Neuron (in vitro differentiated cells): ENCODE data around the gene PIGH.

ENCODE experiments used
- H2AFZ ChIP-seq: one replicate; pipeline ENCODE4 v1.6.1; 2013; ENCODE audit warnings: low read depth, mild to moderate bottlenecking, inconsistent platforms, low read length, moderate library complexity
- H3K27me3 ChIP-seq: one replicate; pipeline ENCODE4 v1.6.1; 2013; ENCODE audit warnings: low read length; ENCODE audit not compliant: insufficient read depth
- H3K36me3 ChIP-seq: one replicate; pipeline ENCODE4 v1.6.1; 2013; ENCODE audit warnings: low read length; ENCODE audit not compliant: insufficient read depth
- H3K4me1 ChIP-seq: one replicate; pipeline ENCODE4 v1.6.1; 2013; ENCODE audit warnings: low read length; ENCODE audit not compliant: insufficient read depth
- H3K4me3 ChIP-seq: 2 replicates; pipeline ENCODE4 v1.5.1; 2013; ENCODE audit warnings: mild to moderate bottlenecking, low read length, moderate library complexity
- H3K9me3 ChIP-seq: one replicate; pipeline ENCODE4 v1.6.1; 2013; ENCODE audit warnings: low read length

The PIGH gene

DNA sequence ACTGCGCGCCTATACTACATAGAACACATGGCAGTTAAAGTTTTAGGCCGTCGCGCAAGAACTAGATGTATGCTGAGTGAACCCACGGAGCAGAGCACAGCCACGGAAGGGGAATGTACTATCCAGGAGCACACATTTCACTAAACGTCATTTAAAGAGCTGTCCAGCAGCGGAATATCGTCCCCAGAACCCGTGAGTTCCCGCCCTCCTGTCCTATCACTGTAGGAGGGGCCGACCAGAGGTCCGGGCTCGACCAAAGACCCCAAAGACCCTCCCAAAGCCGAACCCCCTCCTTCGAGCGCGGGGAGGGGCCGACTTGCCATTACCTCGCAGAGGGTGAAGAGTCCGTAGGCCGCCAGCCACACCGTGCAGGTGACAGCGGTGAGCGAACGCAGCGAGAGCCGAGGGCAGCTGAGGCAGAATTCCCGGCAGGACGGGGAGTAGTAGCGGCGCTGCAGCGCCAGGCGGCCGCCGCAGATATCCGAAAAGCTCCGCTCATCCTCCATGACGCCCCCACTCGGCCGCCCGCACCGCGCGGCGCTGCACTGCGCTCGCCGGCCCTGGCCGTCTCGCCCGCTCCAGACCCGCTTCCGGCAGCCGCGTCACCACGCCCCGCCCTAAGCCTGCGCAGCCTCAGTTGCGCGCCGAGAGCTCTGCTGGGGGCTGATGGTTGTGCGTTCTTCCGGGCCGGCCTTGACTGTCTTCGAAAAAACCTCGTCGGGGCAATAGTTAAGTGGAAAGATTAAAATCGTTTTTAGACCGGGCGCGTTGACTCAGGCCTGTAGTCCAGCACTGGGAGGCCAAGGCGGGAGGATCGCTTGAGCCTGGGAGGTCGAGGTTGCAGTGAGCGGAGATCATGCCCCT lies at the start of gene PIGH:
Gene PIGH, minus strand, starts transcription at position 571 of the 864 bp plus-strand sequence. Its CDS starts 65 bp downstream, at position 506.
- Histone ChIP-seq H3K36me3 (no peaks in the 10 kb centered on the region), H3K9me3 (no peaks in the 10 kb centered on the region), H2AFZ (peak within 1 kb of the TSS; percentile 98), H3K27me3 (no peaks in the 10 kb centered on the region), H3K4me3 (peak within 1 kb of the TSS; percentile 76), H3K4me1 (peaks cover 5% of the 10 kb centered on the region)

GRCh38 chr14:67646131-67646530 lies 46.1 kb upstream of the PIGH start:
- Histone ChIP-seq H3K36me3 (peaks cover 48% of the 10 kb centered on the region), H3K9me3 (no peaks in the 10 kb centered on the region), H3K4me3 (no peak overlapping the region), H2AFZ (no peak overlapping the region), H3K27me3 (no peaks in the 10 kb centered on the region), H3K4me1 (no peaks in the 10 kb centered on the region)

DNA sequence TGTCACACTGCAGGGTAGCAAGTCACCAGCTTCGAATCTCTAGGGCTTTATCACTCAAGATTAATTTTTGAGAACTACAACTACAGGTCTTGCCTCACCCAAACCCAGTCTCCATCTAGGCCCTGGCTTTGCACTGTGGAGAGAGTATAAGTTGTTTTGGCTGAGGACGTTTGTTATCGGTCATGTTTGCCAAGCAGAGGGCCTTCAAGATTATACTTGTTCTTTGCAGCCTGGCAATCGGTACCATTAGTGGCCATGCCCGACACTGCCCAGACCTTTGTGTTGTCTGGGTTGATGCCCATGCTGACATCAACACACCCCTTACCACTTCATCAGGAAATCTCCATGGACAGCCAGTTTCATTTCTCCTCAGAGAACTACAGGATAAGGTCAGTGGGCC lies 45.3 kb upstream of the PIGH start:
- no peak overlapping the region for H2AFZ ChIP-seq
- no peak overlapping the region for H3K4me3 ChIP-seq
- H3K9me3 ChIP-seq: no peaks in the 10 kb centered on the region
- H3K36me3 ChIP-seq: peaks cover 41% of the 10 kb centered on the region
- H3K4me1 ChIP-seq: no peaks in the 10 kb centered on the region
- H3K27me3 ChIP-seq: no peaks in the 10 kb centered on the region

DNA sequence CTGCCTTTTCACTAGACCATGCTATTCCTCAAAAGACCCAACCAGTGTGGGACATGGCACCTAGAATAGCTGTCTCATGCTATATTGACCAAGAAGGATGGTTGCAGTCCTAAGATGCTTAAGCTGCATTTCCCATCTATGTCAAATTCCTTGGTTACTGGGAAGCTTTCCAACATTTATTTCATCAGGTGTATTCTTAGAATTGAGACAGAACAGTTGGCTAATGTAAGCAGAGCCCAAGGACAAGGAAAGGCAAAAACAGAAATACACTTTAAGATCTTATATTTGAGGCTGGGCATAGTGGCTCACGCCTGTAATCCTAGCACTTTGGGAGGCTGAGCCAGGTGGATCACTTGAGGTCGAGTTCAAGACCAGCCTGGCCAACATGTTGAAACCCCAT lies 44.4 kb upstream of the PIGH start:
- Histone ChIP-seq H2AFZ (no peak overlapping the region), H3K9me3 (no peaks in the 10 kb centered on the region), H3K4me1 (no peaks in the 10 kb centered on the region), H3K4me3 (no peak overlapping the region), H3K27me3 (no peaks in the 10 kb centered on the region), H3K36me3 (peaks cover 31% of the 10 kb centered on the region)

DNA sequence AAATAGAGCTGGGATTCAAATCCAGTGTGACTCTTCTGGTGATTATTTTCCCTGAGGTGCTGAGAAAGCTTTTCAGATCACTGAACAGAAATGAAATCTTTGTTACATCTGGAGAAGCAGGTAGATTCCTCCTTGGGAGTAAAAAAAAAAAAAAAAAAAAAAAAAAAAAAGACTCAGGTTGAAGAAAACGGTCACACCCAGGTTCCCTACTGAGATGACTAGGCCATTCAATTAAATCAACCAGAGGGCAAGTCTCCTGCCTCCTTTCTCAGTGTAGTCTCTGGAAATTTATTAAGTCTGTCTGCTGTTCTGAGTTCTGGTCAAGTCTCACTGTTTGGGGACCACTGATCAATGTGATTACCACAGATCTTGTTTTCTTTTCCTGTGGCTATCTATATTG lies 43.6 kb upstream of the PIGH start:
- no peak overlapping the region for H3K4me3 ChIP-seq
- H3K9me3 ChIP-seq: no peaks in the 10 kb centered on the region
- no peaks in the 10 kb centered on the region for H3K4me1 ChIP-seq
- H3K36me3 ChIP-seq: peaks cover 24% of the 10 kb centered on the region
- no peak overlapping the region for H2AFZ ChIP-seq
- H3K27me3 ChIP-seq: no peaks in the 10 kb centered on the region

- no peak overlapping the region for H2AFZ ChIP-seq
- no peaks in the 10 kb centered on the region for H3K9me3 ChIP-seq
- H3K27me3 ChIP-seq: no peaks in the 10 kb centered on the region
- no peak overlapping the region for H3K4me3 ChIP-seq
- peaks cover 14% of the 10 kb centered on the region for H3K36me3 ChIP-seq
- H3K4me1 ChIP-seq: no peaks in the 10 kb centered on the region
Measured at GRCh38 chr14:67641902-67642749, 42.1 kb upstream of the PIGH start.

- Histone ChIP-seq H3K36me3 (peaks cover 9% of the 10 kb centered on the region), H3K4me3 (no peak overlapping the region), H3K9me3 (no peaks in the 10 kb centered on the region), H3K4me1 (no peaks in the 10 kb centered on the region), H2AFZ (no peak overlapping the region), H3K27me3 (no peaks in the 10 kb centered on the region)
Measured at GRCh38 chr14:67641480-67641879, 41.4 kb upstream of the PIGH start.

- H3K27me3 ChIP-seq: no peaks in the 10 kb centered on the region
- no peaks in the 10 kb centered on the region for H3K4me1 ChIP-seq
- no peak overlapping the region for H2AFZ ChIP-seq
- no peaks in the 10 kb centered on the region for H3K9me3 ChIP-seq
- H3K36me3 ChIP-seq: no peaks in the 10 kb centered on the region
- no peak overlapping the region for H3K4me3 ChIP-seq
Measured at GRCh38 chr14:67638642-67639041, 38.6 kb upstream of the PIGH start.

DNA sequence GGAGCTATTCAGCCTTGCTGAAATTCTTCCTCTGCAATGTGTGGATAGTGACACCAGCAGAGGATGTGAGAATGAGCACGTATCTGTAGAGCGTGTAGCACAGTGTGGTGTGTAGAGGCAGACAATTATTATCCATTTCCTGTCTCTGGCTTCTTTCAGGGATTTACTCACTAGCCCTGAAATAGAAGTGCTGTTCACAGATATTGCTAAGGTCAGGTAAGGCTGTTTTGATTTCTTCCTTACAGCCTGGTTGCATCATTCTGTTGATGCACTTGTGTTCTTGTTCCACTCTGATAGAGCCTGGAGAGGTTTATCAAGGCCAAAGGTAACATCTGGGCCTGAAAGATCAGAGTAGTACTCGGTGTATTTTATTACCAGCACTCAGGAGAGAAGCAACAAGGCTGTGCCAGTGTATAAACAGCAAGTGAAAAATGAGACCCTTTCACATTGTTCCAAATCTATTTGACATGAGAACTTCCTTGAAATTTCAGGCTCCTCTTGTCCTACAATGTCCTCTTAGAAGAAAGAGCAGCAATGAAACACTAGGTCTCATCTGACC lies 36.4 kb upstream of the PIGH start:
- H3K4me3 ChIP-seq: no peak overlapping the region
- no peaks in the 10 kb centered on the region for H3K9me3 ChIP-seq
- no peaks in the 10 kb centered on the region for H3K4me1 ChIP-seq
- no peaks in the 10 kb centered on the region for H3K27me3 ChIP-seq
- H2AFZ ChIP-seq: no peak overlapping the region
- no peaks in the 10 kb centered on the region for H3K36me3 ChIP-seq

DNA sequence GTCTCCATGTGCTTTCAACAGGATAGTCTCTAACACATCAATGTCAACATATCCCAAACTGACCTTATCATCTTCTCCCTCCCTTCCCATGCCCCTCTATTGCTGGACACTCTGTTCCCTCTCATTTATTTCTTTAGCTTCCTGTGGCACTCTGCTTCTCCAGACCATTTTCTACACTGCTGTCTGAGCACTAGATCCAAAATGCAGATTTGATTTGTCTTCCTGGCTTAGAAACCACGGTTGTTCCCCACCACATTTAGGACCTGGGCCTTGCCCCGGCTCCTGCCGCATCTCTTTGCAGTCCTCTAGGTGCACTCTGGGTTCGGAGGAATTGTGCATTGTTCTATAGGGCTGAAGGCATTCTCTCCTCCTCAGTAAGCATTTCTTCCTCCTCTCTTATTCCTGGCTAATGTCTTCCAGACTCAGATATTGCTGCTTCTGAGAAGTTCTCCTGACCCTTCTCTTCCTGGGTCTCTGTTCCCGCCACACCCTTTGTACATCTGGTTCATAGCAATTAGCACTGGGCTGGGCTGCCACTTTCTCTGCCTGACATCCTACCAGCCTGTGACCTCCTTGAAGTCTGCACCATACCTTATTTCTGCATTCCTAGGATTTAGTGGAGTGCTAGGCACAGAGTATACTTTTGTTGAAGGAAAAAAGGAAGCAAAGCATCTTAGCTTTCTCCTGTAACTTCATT lies 33.5 kb upstream of the PIGH start:
- no peak overlapping the region for H2AFZ ChIP-seq
- no peaks in the 10 kb centered on the region for H3K36me3 ChIP-seq
- H3K4me1 ChIP-seq: no peaks in the 10 kb centered on the region
- H3K9me3 ChIP-seq: no peaks in the 10 kb centered on the region
- no peak overlapping the region for H3K4me3 ChIP-seq
- no peaks in the 10 kb centered on the region for H3K27me3 ChIP-seq

GRCh38 chr14:67630938-67631337 lies 30.9 kb upstream of the PIGH start:
- no peaks in the 10 kb centered on the region for H3K36me3 ChIP-seq
- peaks cover 3% of the 10 kb centered on the region for H3K9me3 ChIP-seq
- no peak overlapping the region for H3K4me3 ChIP-seq
- H3K27me3 ChIP-seq: no peaks in the 10 kb centered on the region
- H2AFZ ChIP-seq: no peak overlapping the region
- H3K4me1 ChIP-seq: no peaks in the 10 kb centered on the region

- Histone ChIP-seq H3K4me1 (no peaks in the 10 kb centered on the region), H3K9me3 (peaks cover 3% of the 10 kb centered on the region), H2AFZ (no peak overlapping the region), H3K36me3 (no peaks in the 10 kb centered on the region), H3K27me3 (no peaks in the 10 kb centered on the region), H3K4me3 (no peak overlapping the region)
Measured at GRCh38 chr14:67630186-67630585, 30.1 kb upstream of the PIGH start.
